Vagina (tissue), 2 donors: ENCODE data around the gene TMEM171.

ENCODE experiments used
- CTCF ChIP-seq, 3 experiments: fragments of 450-650 bp in 2 of 3; fragments of 200-600 bp in 1 of 3; sonication (generic) in 1 of 3; IDR thresholded peaks; one replicate each; pipeline ENCODE4 v1.5.1; 2017 to 2019; ENCODE audit warnings: antibody characterized with exemption in 3 of 3, mild to moderate bottlenecking in 2 of 3, moderate library complexity in 2 of 3
- POLR2AphosphoS5 ChIP-seq, 2 donors: sonication (generic); formaldehyde crosslinking; IDR thresholded peaks; one replicate each; pipeline ENCODE4 v1.9.0; 2017; ENCODE audit warnings: antibody characterized with exemption in 2 of 2, mild to moderate bottlenecking in 2 of 2, low read depth in 1 of 2; ENCODE audit not compliant: insufficient read depth in 1 of 2

GRCh38 chr5:73140801-73141200 lies 20.4 kb downstream of the TMEM171 start:
- TF ChIP-seq POLR2AphosphoS5 (IDR thresholded peaks at IDR 0.05; ENCODE audit: insufficient read depth in 1 of 2, low read depth in 1 of 2): no peak
- TF ChIP-seq CTCF (IDR thresholded peaks at IDR 0.05): no peak
